ENCODE measurements around the gene RGS7. TPM values are rescaled to one million over a fixed set of nuclear protein-coding genes. Genes with fewer than 3 reads are reported as not detected.

The RGS7 gene
- total RNA-seq, 4 donors from 2014 or later: 0.11 to 0.33 TPM; not detected in 2

DNA sequence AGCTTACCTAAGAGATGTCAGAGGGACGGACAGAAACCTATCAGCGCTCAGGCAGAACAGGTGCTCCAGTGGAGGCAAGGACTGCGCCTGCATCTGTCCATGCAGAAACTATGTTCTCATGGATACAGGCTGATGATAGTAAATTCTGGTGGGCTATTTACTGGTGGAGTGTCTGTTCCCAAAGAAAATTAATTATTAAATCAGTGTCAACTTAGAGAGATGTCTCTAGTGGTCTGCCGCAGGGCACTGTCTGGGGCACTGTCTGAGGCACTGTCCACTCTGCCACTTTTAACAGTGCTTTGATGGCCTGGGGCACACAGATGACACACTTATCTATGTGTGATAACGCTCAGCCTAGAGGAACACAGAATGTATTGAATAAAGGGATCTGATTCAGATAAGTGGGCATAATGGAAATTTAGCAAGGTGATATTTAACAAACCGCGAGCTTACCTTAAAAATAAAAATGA is 148.1 kb downstream of the RGS7 start:
- WGBS: 89% methylated on average over 7 of the region's 7 CpGs
- H3K36me3 ChIP-seq: no peaks in the 10 kb centered on the region
- H3K4me1 ChIP-seq: no peaks in the 10 kb centered on the region
- no peak for DNase-seq (ENCODE audit: extremely low spot score)
- no peaks in the 10 kb centered on the region for H3K9me3 ChIP-seq
- intact Hi-C loops (cut with DNase I): no loop called here
- no peak overlapping the region for H3K4me3 ChIP-seq
- H3K27ac ChIP-seq (replicated peaks in 1 of 4): no peak overlapping the region
- TF ChIP-seq, protein P1, sequence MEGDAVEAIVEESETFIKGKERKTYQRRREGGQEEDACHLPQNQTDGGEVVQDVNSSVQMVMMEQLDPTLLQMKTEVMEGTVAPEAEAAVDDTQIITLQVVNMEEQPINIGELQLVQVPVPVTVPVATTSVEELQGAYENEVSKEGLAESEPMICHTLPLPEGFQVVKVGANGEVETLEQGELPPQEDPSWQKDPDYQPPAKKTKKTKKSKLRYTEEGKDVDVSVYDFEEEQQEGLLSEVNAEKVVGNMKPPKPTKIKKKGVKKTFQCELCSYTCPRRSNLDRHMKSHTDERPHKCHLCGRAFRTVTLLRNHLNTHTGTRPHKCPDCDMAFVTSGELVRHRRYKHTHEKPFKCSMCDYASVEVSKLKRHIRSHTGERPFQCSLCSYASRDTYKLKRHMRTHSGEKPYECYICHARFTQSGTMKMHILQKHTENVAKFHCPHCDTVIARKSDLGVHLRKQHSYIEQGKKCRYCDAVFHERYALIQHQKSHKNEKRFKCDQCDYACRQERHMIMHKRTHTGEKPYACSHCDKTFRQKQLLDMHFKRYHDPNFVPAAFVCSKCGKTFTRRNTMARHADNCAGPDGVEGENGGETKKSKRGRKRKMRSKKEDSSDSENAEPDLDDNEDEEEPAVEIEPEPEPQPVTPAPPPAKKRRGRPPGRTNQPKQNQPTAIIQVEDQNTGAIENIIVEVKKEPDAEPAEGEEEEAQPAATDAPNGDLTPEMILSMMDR (IDR thresholded peaks at IDR 0.05): no peak
- TF ChIP-seq EP300 (IDR thresholded peaks at IDR 0.05) (no peak), POLR2AphosphoS5 (IDR thresholded peaks at IDR 0.05) (no peak), POLR2A (IDR thresholded peaks at IDR 0.05; ENCODE audit: low read depth) (no peak)
- H3K27me3 ChIP-seq: no peaks in the 10 kb centered on the region

DNA sequence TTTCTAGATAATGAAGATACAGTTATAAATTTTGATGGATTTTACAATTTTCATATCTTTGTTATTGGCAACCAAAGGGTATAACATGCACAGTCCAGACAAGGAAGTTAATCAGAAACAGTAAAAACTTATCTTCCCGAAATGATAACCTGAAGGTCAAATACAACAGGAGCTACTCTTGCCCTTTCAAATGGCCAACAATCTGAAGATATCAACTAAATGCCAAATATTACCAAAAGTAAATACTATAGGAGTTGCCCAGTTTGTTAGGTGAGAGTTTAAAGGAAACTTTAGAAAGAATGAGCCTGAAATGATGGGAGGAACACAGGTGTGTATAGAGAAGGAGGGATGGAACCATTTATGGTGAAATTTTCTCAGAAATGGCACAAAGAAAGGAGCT is 153.2 kb downstream of the RGS7 start:
- intact Hi-C loops (cut with DNase I): no loop called here
- DNase-seq (ENCODE audit: extremely low spot score): no peak
- Histone ChIP-seq H3K36me3 (no peaks in the 10 kb centered on the region), H3K9me3 (no peaks in the 10 kb centered on the region), H3K27me3 (no peaks in the 10 kb centered on the region), H3K27ac (replicated peaks in 1 of 4) (no peak overlapping the region), H3K4me1 (no peaks in the 10 kb centered on the region), H3K4me3 (no peak overlapping the region)
- no peak for TF ChIP-seq POLR2A (IDR thresholded peaks at IDR 0.05; ENCODE audit: low read depth)
- no peak for TF ChIP-seq POLR2AphosphoS5 (IDR thresholded peaks at IDR 0.05)
- TF ChIP-seq, protein P1 (IDR thresholded peaks at IDR 0.05): no peak
- no peak for TF ChIP-seq EP300 (IDR thresholded peaks at IDR 0.05)
- WGBS: 92% methylated on average over 1 of the region's 1 CpG

DNA sequence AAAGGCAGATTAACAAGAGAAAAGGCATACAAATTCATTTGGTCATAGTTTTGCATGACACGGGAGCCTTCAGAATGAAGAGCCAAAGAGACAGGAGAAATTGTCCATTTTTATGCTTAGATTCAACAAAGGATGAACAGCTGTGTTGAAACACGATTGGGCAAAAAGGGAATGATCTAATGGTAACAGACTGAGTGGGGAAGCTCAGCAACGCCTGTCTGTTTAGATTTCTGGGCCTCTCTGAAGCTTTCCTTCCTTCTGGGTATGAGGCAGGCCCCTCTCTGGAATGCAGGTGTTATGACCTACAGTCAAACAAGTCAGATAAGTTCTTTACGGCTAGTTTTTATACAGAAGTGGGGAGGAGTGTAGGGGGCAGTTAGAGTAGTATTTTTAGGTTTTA is 154.6 kb downstream of the RGS7 start:
- Histone ChIP-seq H3K4me3 (no peak overlapping the region), H3K36me3 (no peaks in the 10 kb centered on the region), H3K27me3 (no peaks in the 10 kb centered on the region), H3K27ac (replicated peaks in 1 of 4) (no peak overlapping the region), H3K9me3 (no peaks in the 10 kb centered on the region), H3K4me1 (no peaks in the 10 kb centered on the region)
- WGBS: 10% methylated on average over 4 of the region's 4 CpGs
- DNase-seq (ENCODE audit: extremely low spot score): no peak
- TF ChIP-seq EP300 (IDR thresholded peaks at IDR 0.05) (no peak), POLR2A (IDR thresholded peaks at IDR 0.05; ENCODE audit: low read depth) (no peak), POLR2AphosphoS5 (IDR thresholded peaks at IDR 0.05) (no peak)
- TF ChIP-seq, protein P1 (IDR thresholded peaks at IDR 0.05): no peak
- intact Hi-C loops (cut with DNase I): no loop called here

DNA sequence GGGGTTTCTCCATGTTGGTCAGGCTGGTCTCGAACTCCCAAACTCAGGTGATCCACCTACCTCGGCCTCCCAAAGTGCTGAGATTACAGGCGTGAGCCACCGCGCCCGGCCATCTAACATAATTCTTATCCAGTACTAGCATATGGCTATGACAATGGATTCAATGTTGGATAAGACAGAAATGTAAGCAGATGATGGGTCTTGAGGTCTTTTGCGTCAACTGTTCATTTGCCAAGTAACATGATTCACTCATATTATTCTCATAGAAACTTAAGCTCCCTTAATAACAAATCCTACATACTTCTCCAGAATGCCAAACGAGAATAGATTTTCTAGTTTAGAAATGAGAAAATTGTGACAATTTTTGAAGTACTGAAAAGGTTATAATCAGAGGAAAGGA is 170.3 kb downstream of the RGS7 start:
- Histone ChIP-seq H3K4me3 (no peak overlapping the region), H3K27ac (replicated peaks in 1 of 4) (no peak overlapping the region), H3K36me3 (no peaks in the 10 kb centered on the region), H3K27me3 (no peaks in the 10 kb centered on the region), H3K4me1 (no peaks in the 10 kb centered on the region), H3K9me3 (no peaks in the 10 kb centered on the region)
- intact Hi-C loops (cut with DNase I): no loop called here
- no peak for DNase-seq (ENCODE audit: extremely low spot score)
- WGBS: 78% methylated on average over 8 of the region's 8 CpGs
- TF ChIP-seq, protein P1 (IDR thresholded peaks at IDR 0.05): no peak
- TF ChIP-seq POLR2AphosphoS5 (IDR thresholded peaks at IDR 0.05): no peak
- TF ChIP-seq EP300 (IDR thresholded peaks at IDR 0.05): no peak
- no peak for TF ChIP-seq POLR2A (IDR thresholded peaks at IDR 0.05; ENCODE audit: low read depth)

DNA sequence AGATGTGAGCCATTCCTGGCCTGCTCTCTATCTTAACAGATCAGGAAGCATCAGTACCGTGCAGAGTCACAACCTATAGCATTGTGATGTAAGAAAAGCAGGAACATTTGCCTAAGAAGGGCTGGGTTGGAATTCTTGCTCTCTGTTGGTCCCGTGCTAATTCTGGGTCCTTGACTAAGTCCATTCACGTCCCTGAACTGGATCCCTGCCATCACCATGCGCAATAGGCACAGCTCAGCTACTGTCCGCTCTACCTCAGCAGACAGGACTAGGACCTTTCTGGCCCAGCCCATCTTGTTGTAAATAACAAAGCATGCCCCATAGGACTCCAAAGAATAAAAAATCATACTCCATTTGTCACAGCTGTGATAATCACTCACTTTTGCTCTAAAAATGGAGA is 175.0 kb downstream of the RGS7 start:
- Histone ChIP-seq H3K4me3 (no peak overlapping the region), H3K27ac (replicated peaks in 1 of 4) (no peak overlapping the region), H3K9me3 (no peaks in the 10 kb centered on the region), H3K4me1 (no peaks in the 10 kb centered on the region), H3K27me3 (no peaks in the 10 kb centered on the region), H3K36me3 (no peaks in the 10 kb centered on the region)
- no peak for DNase-seq (ENCODE audit: extremely low spot score)
- 80% methylated on average over 5 of the region's 5 CpGs for WGBS
- no peak for TF ChIP-seq POLR2AphosphoS5 (IDR thresholded peaks at IDR 0.05)
- no peak for TF ChIP-seq POLR2A (IDR thresholded peaks at IDR 0.05; ENCODE audit: low read depth)
- intact Hi-C loops (cut with DNase I): no loop called here

All from esophagus muscularis mucosa (tissue), 4 donors.